SH-SY5Y (cell line): ENCODE results near the gene FNBP1L.

Source experiments
- GATA2 ChIP-seq: IDR thresholded peaks from 2 replicates; pipeline ENCODE4 v1.6.1; 2011; ENCODE audit warnings: mild to moderate bottlenecking, low read depth, low read length
- GATA3 ChIP-seq: IDR thresholded peaks from 2 replicates; pipeline ENCODE4 v1.6.1; 2011; ENCODE audit warnings: low read depth, mild to moderate bottlenecking, low read length, moderate library complexity

DNA sequence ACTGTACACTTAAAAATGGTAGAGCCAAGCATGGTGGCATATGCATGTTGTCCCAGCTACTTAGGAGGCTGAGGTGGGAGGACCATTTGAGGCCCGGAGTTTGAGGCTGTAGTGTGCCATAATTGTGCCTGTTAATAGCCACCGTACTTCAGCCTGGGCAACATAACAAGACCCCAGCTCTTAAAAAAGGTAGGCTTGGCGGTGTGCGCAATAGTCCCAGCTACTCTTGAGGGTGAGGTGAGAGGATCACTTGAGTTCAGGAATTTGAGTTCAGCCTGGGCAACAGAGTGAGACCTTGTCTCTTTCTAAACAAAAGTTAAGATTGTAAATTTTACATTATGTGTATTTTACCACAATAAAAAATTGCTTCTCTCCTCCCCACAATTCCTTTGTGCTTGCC, 19.7 kb downstream of the FNBP1L start:
- TF ChIP-seq GATA2: no peak
- TF ChIP-seq GATA3: no peak
